Hepatocyte (in vitro differentiated cells): ENCODE results near the gene XRCC4.

Source experiments
- EZH2 ChIP-seq: fragments of 200-600 bp; sonication (generic); IDR thresholded peaks from 2 replicates; pipeline ENCODE4 v1.6.1; 2016; ENCODE audit warnings: antibody characterized with exemption, mild to moderate bottlenecking, borderline replicate concordance
- EZH2phosphoT487 ChIP-seq: fragments of 200-600 bp; sonication (generic); IDR thresholded peaks from one replicate; pipeline ENCODE4 v1.6.1; 2018; ENCODE audit warnings: antibody characterized with exemption, mild to moderate bottlenecking, low read depth, moderate library complexity; ENCODE audit not compliant: unreplicated experiment, severe bottlenecking
- TF ChIP-seq, protein P1 (sequence below): fragments of 200-600 bp; sonication (generic); IDR thresholded peaks from 2 replicates; pipeline ENCODE4 v1.5.1; 2016; ENCODE audit warnings: antibody characterized with exemption, mild to moderate bottlenecking; ENCODE audit not compliant: poor library complexity

DNA sequence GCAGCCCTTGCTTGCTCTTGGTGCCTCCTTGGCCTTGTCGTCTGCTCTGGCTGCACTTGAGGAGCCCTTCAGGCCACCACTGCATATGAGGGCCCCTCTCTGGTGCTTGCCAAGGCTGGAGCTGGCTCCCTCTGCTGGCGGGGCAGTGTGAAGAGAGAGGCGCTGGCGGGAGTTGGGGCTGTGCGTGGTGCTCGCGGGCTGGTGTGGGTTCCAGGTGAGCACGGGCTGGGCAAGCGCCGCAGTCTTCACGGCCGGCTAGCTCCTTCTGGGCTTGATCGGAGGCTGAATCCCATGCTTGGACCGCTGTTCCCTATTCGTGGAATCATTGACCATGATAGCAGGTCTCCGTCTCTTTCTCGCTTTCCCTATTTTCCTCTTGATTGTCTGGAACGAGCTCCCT, 56.5 kb downstream of the XRCC4 start:
- TF ChIP-seq, protein P1, sequence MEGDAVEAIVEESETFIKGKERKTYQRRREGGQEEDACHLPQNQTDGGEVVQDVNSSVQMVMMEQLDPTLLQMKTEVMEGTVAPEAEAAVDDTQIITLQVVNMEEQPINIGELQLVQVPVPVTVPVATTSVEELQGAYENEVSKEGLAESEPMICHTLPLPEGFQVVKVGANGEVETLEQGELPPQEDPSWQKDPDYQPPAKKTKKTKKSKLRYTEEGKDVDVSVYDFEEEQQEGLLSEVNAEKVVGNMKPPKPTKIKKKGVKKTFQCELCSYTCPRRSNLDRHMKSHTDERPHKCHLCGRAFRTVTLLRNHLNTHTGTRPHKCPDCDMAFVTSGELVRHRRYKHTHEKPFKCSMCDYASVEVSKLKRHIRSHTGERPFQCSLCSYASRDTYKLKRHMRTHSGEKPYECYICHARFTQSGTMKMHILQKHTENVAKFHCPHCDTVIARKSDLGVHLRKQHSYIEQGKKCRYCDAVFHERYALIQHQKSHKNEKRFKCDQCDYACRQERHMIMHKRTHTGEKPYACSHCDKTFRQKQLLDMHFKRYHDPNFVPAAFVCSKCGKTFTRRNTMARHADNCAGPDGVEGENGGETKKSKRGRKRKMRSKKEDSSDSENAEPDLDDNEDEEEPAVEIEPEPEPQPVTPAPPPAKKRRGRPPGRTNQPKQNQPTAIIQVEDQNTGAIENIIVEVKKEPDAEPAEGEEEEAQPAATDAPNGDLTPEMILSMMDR = no peak
- TF ChIP-seq EZH2 = no peak
- TF ChIP-seq EZH2phosphoT487 = no peak
